Measurements from ENCODE around the gene UTRN.

UTRN gene

DNA sequence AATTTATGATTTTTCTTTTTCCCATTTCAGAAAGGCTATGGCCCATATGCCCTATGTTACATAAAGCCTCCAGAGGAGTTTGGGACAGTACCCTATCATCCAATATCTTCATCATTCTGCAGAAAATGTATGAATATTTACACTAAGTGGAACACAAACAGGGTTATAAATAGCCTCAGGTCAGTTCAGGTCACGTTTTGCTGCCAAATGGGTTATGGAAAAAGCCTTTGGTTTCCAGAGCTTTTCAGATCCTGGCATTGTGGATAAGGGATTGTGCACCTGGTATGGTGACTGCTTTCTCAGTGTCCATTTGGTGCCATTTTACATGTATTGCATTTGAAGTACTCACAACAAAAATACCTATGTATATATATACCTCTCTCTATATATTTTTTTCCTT, 29.4 kb downstream of the UTRN start:
- DNase-seq, result no peak

DNA sequence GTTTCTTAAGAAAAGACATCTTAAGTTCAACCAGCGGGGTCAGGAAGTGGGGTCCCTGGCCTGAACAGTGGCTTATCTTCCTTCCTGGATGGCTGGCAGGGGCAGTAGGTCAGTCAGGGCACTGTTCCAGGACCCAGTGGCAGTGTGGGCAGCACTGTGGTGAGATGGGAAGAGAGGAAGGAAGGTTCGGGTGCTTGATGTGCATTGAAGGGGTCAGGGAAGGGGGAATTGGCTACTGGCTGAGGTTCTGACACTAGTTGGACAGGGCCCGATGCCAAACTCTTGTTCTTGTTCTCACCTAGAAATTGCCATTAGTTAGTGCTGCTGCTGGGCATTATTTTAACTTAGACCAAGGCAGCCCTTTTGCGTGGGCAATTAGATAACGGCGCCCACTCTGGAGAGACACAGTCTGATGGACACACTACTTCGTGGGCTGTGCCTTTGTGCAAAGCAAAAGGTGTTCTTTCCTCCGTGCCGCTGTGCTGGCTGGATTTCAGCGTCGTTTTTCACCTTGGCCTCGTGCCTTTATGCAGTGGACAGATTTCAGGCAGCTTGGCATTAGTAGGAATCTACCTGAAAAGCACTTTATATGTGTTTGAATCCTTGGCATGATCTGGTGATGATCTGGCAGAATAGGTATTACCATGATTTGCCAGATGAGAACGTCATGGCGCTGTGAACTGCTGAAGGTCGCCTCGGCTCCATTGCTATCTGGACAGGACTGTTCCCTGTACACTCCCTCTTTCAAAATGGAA, 30.3 kb downstream of the UTRN start:
- DNase-seq, result no peak

DNA sequence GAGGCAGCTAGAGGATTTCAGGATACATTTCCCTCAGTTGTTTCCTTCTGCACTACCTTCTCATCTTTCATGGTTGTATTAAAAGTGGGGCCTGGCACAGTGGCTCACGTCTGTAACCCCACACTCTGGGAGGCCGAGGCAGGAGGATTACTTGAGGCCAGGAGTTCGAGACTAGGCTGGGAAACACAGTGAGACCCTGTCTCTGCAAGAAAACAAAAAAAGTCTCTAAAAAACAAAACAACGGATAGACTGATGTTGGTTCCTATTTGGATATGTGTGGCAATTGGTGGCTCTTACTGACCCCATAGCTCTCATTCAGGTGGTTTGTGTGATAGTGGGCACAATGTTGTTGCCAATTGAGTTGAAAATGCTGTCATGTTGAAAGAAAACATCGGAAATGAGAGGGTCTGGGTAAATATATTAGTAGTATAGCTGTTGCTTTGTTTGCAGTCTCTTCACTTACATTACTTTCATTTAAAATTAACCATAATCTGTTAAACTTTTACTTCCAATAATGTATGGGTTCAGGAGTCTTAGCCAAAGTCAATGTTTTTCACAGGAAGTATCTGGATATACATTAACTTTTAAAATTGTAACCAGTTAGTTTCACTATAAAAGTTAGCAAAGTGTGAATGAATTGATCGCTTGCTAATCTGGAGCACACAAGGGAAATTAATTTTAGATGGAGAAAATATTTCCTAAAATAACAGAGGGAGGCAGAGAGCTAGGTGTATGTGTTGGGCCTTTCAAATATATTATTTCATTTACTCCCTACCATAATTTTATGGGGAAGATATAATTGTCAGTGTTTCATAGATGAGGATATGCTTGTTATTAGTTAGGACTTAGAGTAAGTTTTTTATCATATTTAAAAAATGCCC, 31.1 kb downstream of the UTRN start:
- no peak for DNase-seq

DNA sequence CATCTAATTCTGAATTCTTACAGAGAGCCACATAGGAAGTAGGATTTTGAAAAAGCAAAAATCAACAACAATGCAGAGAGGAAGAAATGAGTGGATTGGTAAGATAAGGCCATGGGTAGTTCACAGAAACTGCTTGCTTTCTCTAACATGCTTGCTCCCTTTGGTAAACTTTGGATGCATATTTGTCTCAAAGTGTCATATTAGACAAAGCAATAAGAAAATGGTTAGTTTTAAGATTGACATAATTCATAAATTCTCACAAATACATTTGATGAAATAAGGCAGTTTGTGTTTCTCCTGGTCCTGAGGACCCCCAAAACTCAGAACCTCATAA, 31.7 kb downstream of the UTRN start:
- no peak for DNase-seq

DNA sequence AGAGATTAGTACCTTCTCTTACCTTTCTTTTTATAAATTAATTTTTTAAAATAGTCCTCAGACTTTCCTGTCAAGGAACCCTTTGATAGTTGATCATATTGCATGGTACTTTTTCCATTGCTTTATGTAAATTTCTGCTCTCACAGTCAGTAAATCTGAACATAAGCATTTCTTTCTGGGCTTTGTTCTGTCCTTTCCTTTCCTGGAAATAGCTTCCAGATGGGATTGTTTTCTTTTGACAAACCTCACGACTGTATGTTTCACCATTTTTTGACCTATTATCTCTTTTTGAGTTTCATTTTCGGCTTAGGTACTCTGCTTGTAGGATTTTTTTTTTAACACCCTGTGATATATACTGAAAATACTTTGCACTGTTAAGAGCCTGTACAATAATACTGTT, 32.6 kb downstream of the UTRN start:
- peak; percentile 53 for DNase-seq

DNA sequence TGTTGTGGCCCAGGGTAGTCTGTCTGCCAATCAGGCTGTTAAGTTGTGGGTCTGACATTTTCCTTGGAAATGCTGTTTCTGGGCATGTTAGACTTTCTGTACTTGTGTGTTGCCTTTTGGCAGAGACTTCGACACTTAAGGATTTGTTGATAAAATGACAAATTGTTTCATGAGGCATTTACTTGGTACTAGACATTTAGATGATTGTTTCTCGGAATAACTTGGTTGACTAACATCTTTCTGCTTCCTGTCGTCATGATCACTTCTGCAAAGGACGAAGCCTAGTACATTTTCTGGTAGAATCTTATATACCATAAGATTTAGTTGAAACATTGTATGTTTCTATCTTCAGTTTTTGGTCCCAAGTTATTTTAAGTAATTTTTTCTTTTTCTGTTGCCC, 34.1 kb downstream of the UTRN start:
- DNase-seq, result no peak

DNA sequence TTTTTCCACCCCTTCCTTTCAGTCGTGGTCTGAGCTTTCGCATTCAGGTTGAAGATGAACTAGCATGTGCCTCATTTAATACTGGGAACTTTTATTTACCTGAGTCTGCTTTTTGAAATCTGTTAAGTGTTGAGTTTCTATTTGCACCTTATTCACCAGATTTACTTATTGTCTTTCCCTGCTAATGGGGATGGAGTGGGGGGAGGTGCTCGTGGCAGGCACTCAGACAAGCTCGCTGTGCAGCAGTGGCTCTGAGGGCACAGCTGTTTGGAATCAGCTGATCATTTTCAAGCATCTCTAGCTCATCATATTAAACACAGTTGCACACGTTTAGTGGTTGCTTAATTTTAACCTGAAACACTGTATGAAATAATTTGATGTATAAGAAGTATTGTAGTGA, 35.6 kb downstream of the UTRN start:
- DNase-seq, result no peak

DNA sequence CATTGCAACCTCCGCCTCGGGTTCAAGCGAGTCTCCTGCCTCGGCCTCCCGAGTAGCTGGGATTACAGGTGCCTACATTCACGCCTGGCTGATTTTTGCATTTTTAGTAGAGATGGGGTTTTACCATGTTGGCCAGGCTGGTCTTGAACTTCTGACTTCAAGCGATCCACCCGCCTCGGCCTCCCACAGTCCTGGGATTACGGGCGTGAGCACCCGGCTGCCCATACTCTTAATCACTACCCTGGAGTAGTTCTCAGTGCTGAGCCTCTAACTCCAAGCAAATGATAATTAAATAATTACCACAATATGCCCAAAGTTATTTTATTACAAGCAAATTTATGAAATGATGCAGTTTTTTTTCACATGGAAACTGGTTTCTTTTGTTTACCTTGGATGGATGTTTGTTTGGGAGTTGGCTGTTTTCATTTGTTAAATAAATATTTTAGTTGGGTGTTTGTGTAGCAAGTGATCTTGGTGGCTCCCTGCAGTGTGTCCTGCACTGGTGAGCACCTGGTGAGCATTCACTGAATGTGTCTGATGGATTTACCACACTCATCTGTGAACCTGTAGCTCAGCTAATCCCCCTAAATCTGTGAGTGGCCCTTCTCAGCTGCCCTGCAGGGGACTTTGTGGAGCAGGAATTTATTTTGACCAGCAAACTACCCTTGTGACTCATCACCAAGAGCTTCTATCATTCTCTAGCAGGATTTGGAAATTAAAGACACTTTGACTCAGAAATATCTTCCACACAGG, 36.9 kb downstream of the UTRN start:
- peak; percentile 68 for DNase-seq

DNA sequence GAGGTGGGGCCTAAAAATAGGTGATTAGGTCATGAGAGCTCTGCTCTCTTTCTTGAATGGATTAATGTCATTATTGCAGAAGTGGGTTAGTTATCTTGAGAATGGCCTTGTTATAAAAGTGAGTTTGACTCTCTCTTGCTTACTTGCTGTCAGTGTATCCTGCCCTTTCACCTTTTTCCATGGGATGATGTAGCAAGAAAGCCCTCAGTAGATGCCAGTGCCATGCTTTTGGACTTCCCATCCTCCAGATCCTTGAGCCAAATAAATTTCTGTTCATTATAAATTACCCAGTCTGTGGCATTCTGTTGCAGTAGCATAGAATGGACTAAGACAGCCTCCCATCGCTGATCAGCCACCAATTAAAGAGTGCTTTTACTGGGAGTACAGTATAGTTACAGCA, 40.1 kb downstream of the UTRN start:
- DNase-seq, result no peak

DNA sequence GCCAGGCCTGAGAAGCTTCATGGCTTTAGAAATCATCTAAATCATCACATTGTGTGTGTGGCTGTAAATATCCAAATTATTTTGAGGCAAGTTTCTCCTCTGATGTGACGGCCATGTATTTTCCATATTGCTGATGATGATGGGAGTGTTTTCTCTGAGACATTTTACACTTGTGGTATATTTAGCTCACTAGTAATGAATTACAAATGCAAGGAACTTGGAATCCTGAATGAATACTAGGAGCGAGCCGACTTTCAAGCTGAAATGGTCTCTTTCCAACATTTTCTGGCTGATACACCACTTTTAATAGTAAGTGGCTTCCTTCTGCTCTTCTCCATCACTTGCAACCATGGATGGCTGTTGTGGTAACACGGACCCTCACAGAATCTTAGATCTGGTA, 41.3 kb downstream of the UTRN start:
- DNase-seq, result no peak

DNA sequence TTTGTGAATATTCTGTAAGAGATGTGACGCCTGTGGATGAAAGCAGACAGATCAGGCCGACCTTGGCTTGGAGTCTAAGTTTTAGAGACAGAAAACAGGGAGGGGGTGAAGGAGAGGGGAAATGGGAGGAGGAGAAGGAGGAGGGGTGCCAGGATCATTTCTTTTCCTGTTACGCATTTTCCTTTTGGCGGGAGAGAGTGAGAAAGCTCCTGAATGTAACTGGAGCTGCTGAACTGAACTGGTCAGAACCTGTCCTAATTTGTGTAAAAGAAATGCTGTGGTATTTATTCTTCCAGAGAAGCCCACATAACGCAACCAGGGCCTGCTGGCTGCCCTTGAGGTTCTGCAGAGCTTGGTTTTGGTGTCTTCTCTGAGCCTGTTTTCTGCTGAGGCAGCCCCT, 41.9 kb downstream of the UTRN start:
- no peak for DNase-seq

DNA sequence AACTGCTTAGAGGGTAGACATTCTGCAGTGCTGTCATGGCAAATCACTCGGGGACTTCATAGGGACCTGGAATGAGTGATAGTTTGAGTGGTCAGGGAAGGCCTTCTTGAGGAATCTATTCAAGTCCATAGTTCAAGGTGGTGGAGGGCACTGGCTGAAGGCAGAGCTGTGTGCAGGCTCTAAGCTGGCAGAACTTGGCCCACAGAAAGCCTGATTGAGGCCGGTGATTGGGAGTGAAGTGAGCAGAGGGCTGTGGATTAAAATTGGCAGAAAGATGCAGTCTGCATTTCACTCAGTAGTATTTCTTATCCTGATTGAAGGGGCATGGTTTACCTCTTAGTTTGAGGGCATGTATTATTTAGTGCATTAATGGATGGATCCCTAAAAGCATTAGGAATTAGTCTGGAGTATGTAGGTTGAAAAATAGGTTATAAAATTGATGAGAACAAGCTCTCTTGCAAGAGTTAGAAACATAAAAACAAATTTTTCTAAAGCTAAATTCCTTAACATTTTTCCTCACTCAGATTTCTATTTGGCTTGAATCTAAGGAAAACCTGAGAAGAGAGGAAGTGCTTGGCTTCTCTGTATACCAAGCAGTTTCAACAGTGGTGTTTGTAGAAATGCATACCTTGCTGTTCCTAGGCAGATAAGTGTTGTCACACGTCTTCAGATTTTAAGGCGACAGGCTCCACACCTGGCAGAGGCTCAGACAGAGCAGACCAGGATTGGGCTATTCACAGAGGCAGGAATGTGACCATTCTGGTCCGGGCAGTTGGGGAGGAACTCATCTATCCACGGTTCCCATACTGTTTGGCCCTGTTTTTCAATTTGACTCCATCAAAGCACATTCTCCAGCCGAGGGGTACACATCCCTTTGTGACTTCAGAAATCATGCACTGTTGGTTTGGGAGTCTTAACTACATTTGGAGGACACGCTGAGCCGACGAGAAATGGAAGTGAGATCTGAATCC, 45.2 kb downstream of the UTRN start:
- DNase-seq, result no peak

DNA sequence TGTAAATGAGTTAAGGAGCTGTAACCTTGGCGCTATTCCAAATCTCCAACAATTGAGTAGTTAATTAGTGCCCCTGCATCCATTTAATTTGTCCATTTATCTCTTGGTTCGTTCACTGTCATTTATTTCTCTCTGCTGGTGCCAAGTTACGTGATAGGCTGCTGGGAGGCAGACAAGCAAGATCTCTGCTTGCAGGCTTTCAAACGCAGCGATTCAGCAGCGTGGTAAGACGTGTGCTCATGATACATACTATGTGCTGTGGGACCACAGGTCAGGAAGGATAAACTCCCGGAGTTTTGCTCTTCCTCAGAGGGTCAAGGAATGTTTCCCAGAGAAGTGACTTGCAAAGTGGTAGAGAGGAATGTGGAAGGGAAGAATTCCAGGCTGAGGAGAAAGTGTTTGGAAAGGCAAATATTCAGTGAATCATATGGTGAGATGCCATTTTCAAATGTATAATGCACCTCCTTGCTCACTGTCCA, 46.4 kb downstream of the UTRN start:
- DNase-seq, result peak; percentile 76

DNA sequence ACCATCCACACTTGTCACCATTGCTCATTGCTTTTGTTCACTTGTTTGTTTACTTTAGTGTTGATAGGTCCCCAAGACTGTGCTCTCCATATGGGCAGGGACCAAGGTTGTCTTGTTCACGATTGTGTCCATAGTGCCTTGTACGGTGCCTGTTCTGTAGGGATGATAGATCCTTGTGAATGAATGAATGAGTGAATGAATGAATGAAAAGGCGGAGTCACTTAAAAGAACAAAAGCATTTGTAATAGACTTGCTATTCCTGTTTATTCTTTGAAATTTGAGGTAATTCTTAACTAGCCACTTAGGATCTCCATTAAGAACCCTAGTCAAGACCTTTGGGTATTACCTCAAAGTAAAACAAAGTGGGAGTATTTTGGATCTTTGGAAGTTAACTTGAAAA, 47.0 kb downstream of the UTRN start:
- no peak for DNase-seq

DNA sequence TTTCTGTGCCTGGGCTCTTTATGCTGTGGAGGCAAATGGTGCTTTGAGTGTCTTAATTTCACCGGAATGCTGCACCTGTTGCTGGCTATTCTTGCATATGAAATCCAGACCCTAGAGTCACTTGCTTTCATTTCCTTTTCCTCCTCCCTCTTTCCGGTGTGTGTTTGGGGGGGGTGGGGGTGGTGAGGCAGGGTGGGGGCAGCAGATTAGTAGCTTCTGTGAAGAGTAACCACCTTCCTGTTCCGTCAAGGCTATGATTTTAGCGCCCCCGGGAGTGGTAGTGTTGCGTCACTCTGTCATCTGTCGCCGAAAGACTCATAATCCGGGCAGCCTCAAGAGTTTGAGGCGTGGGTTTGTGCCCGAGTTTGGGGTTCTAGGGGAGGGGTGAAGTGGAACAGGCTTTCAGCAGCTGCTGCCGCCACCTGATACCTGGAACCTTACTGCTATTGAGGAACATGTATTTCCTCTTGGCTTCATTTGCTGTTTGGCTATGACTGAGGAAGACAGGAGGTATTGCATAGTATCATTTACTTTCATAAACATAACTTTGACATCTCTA, 49.1 kb downstream of the UTRN start:
- no peak for DNase-seq

Measured in fibroblast of skin of right quadriceps (primary cell).